Prostate gland (tissue), 2 donors: ENCODE measurements around the gene CBX2. TPM values are rescaled to one million over a fixed set of nuclear protein-coding genes. Genes with fewer than 3 reads are reported as not detected.

Experiments
- DNase-seq: peaks from one replicate; pipeline ENCODE4 v3.0.0-alpha.2; 2019; ENCODE audit warnings: low spot score
- H3K27ac ChIP-seq, 2 donors: fragments of 200-600 bp; sonication (generic); 2 replicates each; pipeline ENCODE4 v1.5.1; 2017 to 2019
- H3K27me3 ChIP-seq: fragments of 200-600 bp; sonication (generic); replicated peaks from 2 replicates; pipeline ENCODE4 v1.5.1; 2019; ENCODE audit not compliant: insufficient read depth
- H3K36me3 ChIP-seq, 2 donors: fragments of 200-600 bp; sonication (generic); 1 replicate in 1 of 2; 2 replicates in 1 of 2; pipeline versions ENCODE4 v1.5.1 to v1.8.1; 2017 to 2019
- H3K4me1 ChIP-seq: fragments of 200-600 bp; sonication (generic); replicated peaks from 2 replicates; pipeline ENCODE4 v1.5.1; 2019
- H3K4me3 ChIP-seq, 2 donors: fragments of 200-600 bp; sonication (generic); 2 replicates each; pipeline ENCODE4 v1.5.1; 2017 to 2019
- H3K9me3 ChIP-seq: fragments of 200-600 bp; sonication (generic); 2 replicates; pipeline ENCODE4 v1.5.1; 2017
- CTCF ChIP-seq, 4 experiments: fragments of 200-600 bp in 2 of 4; fragments of 450-650 bp in 2 of 4; sonication (generic) in 2 of 4; IDR thresholded peaks; 1 replicate in 3 of 4; 2 replicates in 1 of 4; pipeline ENCODE4 v1.5.1; 2016 to 2019; ENCODE audit warnings: antibody characterized with exemption in 4 of 4, mild to moderate bottlenecking in 2 of 4, moderate library complexity in 2 of 4
- POLR2A ChIP-seq: fragments of 450-650 bp; IDR thresholded peaks from one replicate; pipeline ENCODE4 v1.6.1; 2016; ENCODE audit warnings: antibody characterized with exemption, mild to moderate bottlenecking
- POLR2AphosphoS5 ChIP-seq: sonication (generic); formaldehyde crosslinking; IDR thresholded peaks from one replicate; pipeline ENCODE4 v1.6.1; 2017; ENCODE audit warnings: antibody characterized with exemption
- WGBS: methylation state at CpG from one replicate; pipeline ENCODE4 v1.1.5; 2018; 5-methylcytosine and 5-hydroxymethylcytosine counted together
- intact Hi-C: fragments of 100-400 bp; cut with DNase I; formaldehyde crosslinking; loops from one replicate; pipeline ENCODE4 v1.14.2; 2022
- total RNA-seq, 2 donors: library from RNA; depleted of rRNA; stranded (reverse); fragments of >200 nt; gene quantifications; one replicate each; pipeline ENCODE4 v1.1.0, GENCODE V29; 2016

The CBX2 gene
- total RNA-seq, 2 donors from 2014 or later, result 2.0 to 17.0 TPM

DNA sequence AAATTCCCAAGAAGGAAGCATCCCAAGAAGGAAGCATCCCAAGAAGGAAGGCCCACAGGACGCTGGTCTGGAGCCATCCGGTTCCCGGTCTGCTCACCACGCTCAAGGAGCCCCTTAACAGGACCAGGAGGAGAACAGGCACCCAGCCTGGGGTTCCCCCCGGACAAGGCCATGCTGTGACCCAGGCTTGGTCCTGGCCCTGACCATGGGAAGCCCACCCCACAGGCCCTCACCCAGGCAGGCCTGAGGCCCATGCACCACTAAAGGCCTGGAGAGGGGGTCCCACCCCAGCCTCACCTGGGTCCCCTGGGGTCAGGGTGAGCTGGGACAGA lies 47.5 kb upstream of the CBX2 start:
- DNase-seq, result no peak
- Histone ChIP-seq H3K4me1 (no peaks in the 10 kb centered on the region), H3K36me3 (no peaks in the 10 kb centered on the region), H3K9me3 (no peaks in the 10 kb centered on the region), H3K27ac (no peak overlapping the region), H3K27me3 (no peaks in the 10 kb centered on the region), H3K4me3 (no peak overlapping the region)
- no peak for TF ChIP-seq CTCF (IDR thresholded peaks at IDR 0.05)
- 96% methylated on average over 5 of the region's 5 CpGs for WGBS
- intact Hi-C loops, result no loop called here

- H3K27me3 ChIP-seq, result no peaks in the 10 kb centered on the region
- DNase-seq, result no peak
- 90% methylated on average over 33 of the region's 33 CpGs for WGBS
- no peak for TF ChIP-seq POLR2A
- no peak for TF ChIP-seq POLR2AphosphoS5
- TF ChIP-seq CTCF (IDR thresholded peaks at IDR 0.05), result no peak
- no peaks in the 10 kb centered on the region for H3K4me1 ChIP-seq
- no peak within 1 kb of the TSS for H3K4me3 ChIP-seq
- no peaks in the 10 kb centered on the region for H3K9me3 ChIP-seq
- no peak within 1 kb of the TSS for H3K27ac ChIP-seq
- intact Hi-C loops, result no loop called here
- H3K36me3 ChIP-seq, result no peaks in the 10 kb centered on the region
Observed at GRCh38 chr17:79730769-79731483, 47.0 kb upstream of the CBX2 start, which contains the start of gene ENPP7. Gene ENPP7, plus strand, starts transcription at chr17:79730943. Its CDS starts 197 bp downstream, at chr17:79731140.

- no peak for TF ChIP-seq POLR2A
- TF ChIP-seq POLR2AphosphoS5, result no peak
- no peak for TF ChIP-seq CTCF (IDR thresholded peaks at IDR 0.05)
- intact Hi-C loops, result no loop called here
- H3K27me3 ChIP-seq, result no peaks in the 10 kb centered on the region
- no peaks in the 10 kb centered on the region for H3K4me1 ChIP-seq
- WGBS, result 87% methylated on average over 10 of the region's 10 CpGs
- H3K27ac ChIP-seq, result no peak overlapping the region
- H3K36me3 ChIP-seq, result no peaks in the 10 kb centered on the region
- no peaks in the 10 kb centered on the region for H3K9me3 ChIP-seq
- DNase-seq, result no peak
- H3K4me3 ChIP-seq, result no peak overlapping the region
Observed at GRCh38 chr17:79732254-79732653, 45.7 kb upstream of the CBX2 start.

GRCh38 chr17:79732804-79733691 lies 44.9 kb upstream of the CBX2 start:
- H3K4me3 ChIP-seq, result no peak overlapping the region

More at GRCh38 chr17:79732804-79733691, 44.9 kb upstream of the CBX2 start:
- no peaks in the 10 kb centered on the region for H3K27me3 ChIP-seq
- 75% methylated on average over 35 of the region's 35 CpGs for WGBS
- H3K27ac ChIP-seq, result no peak overlapping the region
- DNase-seq, result no peak
- no peaks in the 10 kb centered on the region for H3K4me1 ChIP-seq
- no peaks in the 10 kb centered on the region for H3K36me3 ChIP-seq
- TF ChIP-seq POLR2A (no peak), CTCF (IDR thresholded peaks at IDR 0.05) (no peak), POLR2AphosphoS5 (no peak)
- H3K9me3 ChIP-seq, result no peaks in the 10 kb centered on the region
- intact Hi-C loops, result no loop called here
